ENCODE results near the gene CCL21. TPM values are rescaled to one million over a fixed set of nuclear protein-coding genes. Genes with fewer than 3 reads are reported as not detected.

The CCL21 gene
- total and polyA plus RNA-seq, 2 of the 4 experiments (the other 2 are of a cell fraction), result not detected

- Histone ChIP-seq H3K27ac (ENCODE audit: insufficient read depth, low read length) (no peak overlapping the region), H3K9me3 (ENCODE audit: control insufficient read depth, insufficient read depth, low read length) (no peaks in the 10 kb centered on the region), H3K23ac (ENCODE audit: low read depth, low read length) (no peak overlapping the region), H2BK20ac (ENCODE audit: low read depth, low read length) (no peak overlapping the region), H3K4me3 (ENCODE audit: insufficient read depth, low read depth, low read length) (no peak overlapping the region), H4K5ac (ENCODE audit: low read depth, low read length) (no peak overlapping the region), H2BK5ac (ENCODE audit: low read depth, low read length, poor library complexity, severe bottlenecking) (no peak overlapping the region), H3K56ac (ENCODE audit: extremely low read depth, insufficient read depth, low read length) (no peak overlapping the region), H2AK9ac (replicated peaks; ENCODE audit: low read depth, low read length, poor library complexity) (no peak overlapping the region), H3K4me1 (ENCODE audit: control insufficient read depth, insufficient read depth, low read length) (no peaks in the 10 kb centered on the region), H2AK5ac (ENCODE audit: low read depth, low read length) (no peak overlapping the region), H3K27me3 (ENCODE audit: control insufficient read depth, insufficient read depth, low read length) (peaks cover 13% of the 10 kb centered on the region), H3K14ac (replicated peaks; ENCODE audit: low read depth, low read length) (no peak overlapping the region), H4K20me1 (ENCODE audit: insufficient read depth, low read length) (no peaks in the 10 kb centered on the region), H3K9me1 (ENCODE audit: insufficient read depth, low read length) (no peaks in the 10 kb centered on the region), H4K8ac (ENCODE audit: low read depth in 2 of 2, low read length in 2 of 2) (no peak overlapping the region), H3K18ac (ENCODE audit: low read depth, low read length) (no peak overlapping the region), H3K9ac (ENCODE audit: low read depth, low read length) (no peak overlapping the region), H2BK120ac (ENCODE audit: low read depth, low read length) (no peak overlapping the region), H3K36me3 (ENCODE audit: control insufficient read depth, insufficient read depth, low read length) (no peaks in the 10 kb centered on the region), H2BK15ac (ENCODE audit: low read depth, low read length) (no peak overlapping the region), H2AFZ (replicated peaks; ENCODE audit: low read length, poor library complexity) (no peak overlapping the region), H3K79me1 (ENCODE audit: low read depth in 1 of 2, low read length in 2 of 2) (no peaks in the 10 kb centered on the region), H3K4me2 (ENCODE audit: low read depth, low read length) (no peak overlapping the region), H3K4ac (ENCODE audit: low read depth, low read length) (no peak overlapping the region), H4K91ac (ENCODE audit: insufficient read depth, low read depth, low read length) (no peak overlapping the region)
- DNase-seq (no peak), ATAC-seq (ENCODE audit: low read depth) (no peak)
- no TSS peak for BruUV-seq (replicated peaks)
- no CpG with 5 or more reads among the region's 1 CpG for WGBS, 2 experiments (ENCODE audit: extremely low coverage in 2 of 2, insufficient read length in 1 of 2)
- TF ChIP-seq POLR2A (IDR thresholded peaks at IDR 0.05; ENCODE audit: low read depth, low read length) (no peak), RAD21 (IDR thresholded peaks at IDR 0.05; ENCODE audit: low read length) (no peak), CHD1 (IDR thresholded peaks at IDR 0.05; ENCODE audit: low read depth, low read length) (no peak), BHLHE40 (IDR thresholded peaks at IDR 0.05; ENCODE audit: low read depth, low read length) (no peak), MAZ (IDR thresholded peaks at IDR 0.05; ENCODE audit: borderline replicate concordance, low read depth, low read length) (no peak), FOS (IDR thresholded peaks at IDR 0.05; ENCODE audit: low read depth, low read length) (no peak), MAFK (IDR thresholded peaks at IDR 0.05; ENCODE audit: low read depth, low read length) (no peak), RFX5 (IDR thresholded peaks at IDR 0.05; ENCODE audit: low read depth, low read length) (no peak), CEBPB (IDR thresholded peaks at IDR 0.05; ENCODE audit: low read depth, low read length) (no peak)
- TF ChIP-seq, protein P1, sequence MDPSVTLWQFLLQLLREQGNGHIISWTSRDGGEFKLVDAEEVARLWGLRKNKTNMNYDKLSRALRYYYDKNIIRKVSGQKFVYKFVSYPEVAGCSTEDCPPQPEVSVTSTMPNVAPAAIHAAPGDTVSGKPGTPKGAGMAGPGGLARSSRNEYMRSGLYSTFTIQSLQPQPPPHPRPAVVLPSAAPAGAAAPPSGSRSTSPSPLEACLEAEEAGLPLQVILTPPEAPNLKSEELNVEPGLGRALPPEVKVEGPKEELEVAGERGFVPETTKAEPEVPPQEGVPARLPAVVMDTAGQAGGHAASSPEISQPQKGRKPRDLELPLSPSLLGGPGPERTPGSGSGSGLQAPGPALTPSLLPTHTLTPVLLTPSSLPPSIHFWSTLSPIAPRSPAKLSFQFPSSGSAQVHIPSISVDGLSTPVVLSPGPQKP (IDR thresholded peaks at IDR 0.05; ENCODE audit: borderline replicate concordance, low read depth, low read length), result no peak
- TF ChIP-seq, protein P2, sequence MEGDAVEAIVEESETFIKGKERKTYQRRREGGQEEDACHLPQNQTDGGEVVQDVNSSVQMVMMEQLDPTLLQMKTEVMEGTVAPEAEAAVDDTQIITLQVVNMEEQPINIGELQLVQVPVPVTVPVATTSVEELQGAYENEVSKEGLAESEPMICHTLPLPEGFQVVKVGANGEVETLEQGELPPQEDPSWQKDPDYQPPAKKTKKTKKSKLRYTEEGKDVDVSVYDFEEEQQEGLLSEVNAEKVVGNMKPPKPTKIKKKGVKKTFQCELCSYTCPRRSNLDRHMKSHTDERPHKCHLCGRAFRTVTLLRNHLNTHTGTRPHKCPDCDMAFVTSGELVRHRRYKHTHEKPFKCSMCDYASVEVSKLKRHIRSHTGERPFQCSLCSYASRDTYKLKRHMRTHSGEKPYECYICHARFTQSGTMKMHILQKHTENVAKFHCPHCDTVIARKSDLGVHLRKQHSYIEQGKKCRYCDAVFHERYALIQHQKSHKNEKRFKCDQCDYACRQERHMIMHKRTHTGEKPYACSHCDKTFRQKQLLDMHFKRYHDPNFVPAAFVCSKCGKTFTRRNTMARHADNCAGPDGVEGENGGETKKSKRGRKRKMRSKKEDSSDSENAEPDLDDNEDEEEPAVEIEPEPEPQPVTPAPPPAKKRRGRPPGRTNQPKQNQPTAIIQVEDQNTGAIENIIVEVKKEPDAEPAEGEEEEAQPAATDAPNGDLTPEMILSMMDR (conservative IDR thresholded peaks at IDR 0.05; ENCODE audit: low read depth, low read length), result no peak
- TF ChIP-seq, protein P3, sequence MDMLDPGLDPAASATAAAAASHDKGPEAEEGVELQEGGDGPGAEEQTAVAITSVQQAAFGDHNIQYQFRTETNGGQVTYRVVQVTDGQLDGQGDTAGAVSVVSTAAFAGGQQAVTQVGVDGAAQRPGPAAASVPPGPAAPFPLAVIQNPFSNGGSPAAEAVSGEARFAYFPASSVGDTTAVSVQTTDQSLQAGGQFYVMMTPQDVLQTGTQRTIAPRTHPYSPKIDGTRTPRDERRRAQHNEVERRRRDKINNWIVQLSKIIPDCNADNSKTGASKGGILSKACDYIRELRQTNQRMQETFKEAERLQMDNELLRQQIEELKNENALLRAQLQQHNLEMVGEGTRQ (IDR thresholded peaks at IDR 0.05; ENCODE audit: low read depth, low read length), result no peak
- dilution Hi-C loops (cut with HindIII; ENCODE audit: low sequenced_read_pairs, unreplicated experiment) (no loop called here), in situ Hi-C loops (cut with MboI; ENCODE audit: low sequenced_read_pairs) (no loop called here), intact Hi-C loops (cut with micrococcal nuclease) (no loop called here)
- POLR2A ChIA-PET (ENCODE audit: unreplicated experiment), result no interaction called here
- CTCF ChIA-PET, result no interaction called here
Observed at GRCh38 chr9:34732478-34732877, 22.5 kb upstream of the CCL21 start.

All from IMR-90 (cell line).